HCT116 (cell line): ENCODE measurements around the gene CS. TPM values are rescaled to one million over a fixed set of nuclear protein-coding genes. Genes with fewer than 3 reads are reported as not detected.

Experiments
- ATAC-seq: fragments of 200-7000 bp; cut with Tn5 transposase; 2 replicates; pipeline ENCODE4 v1.9.1; 2020; ENCODE audit warnings: mild to moderate bottlenecking, moderate library complexity
- BruUV-seq: library from RNA; stranded (reverse); fragments of 400-500 nt; replicated peaks from 2 replicates; lab custom pipeline; 2021; lab: Mats Ljungman, UMichigan
- CTCF ChIA-PET: fragments of 300-600 bp; sonication (Branson Sonifier 250); formaldehyde crosslinking; loops from one replicate; lab custom pipeline; 2021; ENCODE audit warnings: antibody characterized with exemption; lab: Charles Lee
- POLR2A ChIA-PET: fragments of 300-600, 350-600 bp; sonication (Branson Sonifier 250); formaldehyde crosslinking; loops from one replicate; lab custom pipeline; 2021; ENCODE audit warnings: antibody characterized with exemption; lab: Charles Lee
- RAD21 ChIA-PET, 2 experiments: fragments of 300-600 bp; sonication (Branson Sonifier 250); formaldehyde crosslinking; loops; one replicate each; lab custom pipeline; 2023; ENCODE audit warnings: low total read pairs in 2 of 2; ENCODE audit not compliant: uncharacterized antibody in 2 of 2, unreplicated experiment in 2 of 2, low non-redundant PET in 1 of 2; lab: Charles Lee
- DNase-seq: peaks from one replicate; pipeline ENCODE4 v3.0.0-alpha.2; 2010; ENCODE audit warnings: low read depth, low spot score
- H2AFZ ChIP-seq: fragments of 200-600 bp; shearing (Covaris generic), sonication (generic); 2 replicates; pipeline ENCODE4 v1.6.1; 2017; ENCODE audit warnings: low read depth, mixed run types, mixed read lengths, antibody characterized with exemption, low read length; ENCODE audit not compliant: poor library complexity, severe bottlenecking
- H3K27ac ChIP-seq: 2 replicates; pipeline ENCODE4 v1.5.1; 2012; ENCODE audit warnings: low read depth, low read length
- H3K27me3 ChIP-seq: fragments of 200-600 bp; sonication (generic); 2 replicates; pipeline ENCODE4 v1.6.1; 2016; ENCODE audit warnings: mixed run types, low read length, mixed read lengths; ENCODE audit not compliant: insufficient read depth
- H3K36me3 ChIP-seq, 2 experiments: fragments of 200-500 bp in 1 of 2; fragments of 200-600 bp in 1 of 2; sonication (Bioruptor generic) in 1 of 2; sonication (generic) in 1 of 2; 2 replicates each; pipeline versions ENCODE4 v1.5.1 to v1.6.1; 2014 to 2016; ENCODE audit warnings: low read length in 2 of 2, inconsistent platforms in 1 of 2, mixed read lengths in 1 of 2, mixed run types in 1 of 2; ENCODE audit not compliant: insufficient read depth in 2 of 2, control insufficient read depth in 1 of 2
- H3K4me1 ChIP-seq, 2 experiments: fragments of 200-600 bp in 1 of 2; sonication (generic) in 1 of 2; 2 replicates each; pipeline versions ENCODE4 v1.5.1 to v1.6.1; 2012 to 2017; ENCODE audit warnings: low read length in 2 of 2, inconsistent platforms in 1 of 2, mild to moderate bottlenecking in 1 of 2, mixed read lengths in 1 of 2, mixed run types in 1 of 2, moderate library complexity in 1 of 2; ENCODE audit not compliant: insufficient read depth in 2 of 2, control insufficient read depth in 1 of 2
- H3K4me2 ChIP-seq: fragments of 200-600 bp; sonication (generic); 2 replicates; pipeline ENCODE4 v1.6.1; 2017; ENCODE audit warnings: mixed run types, low read length, mixed read lengths
- H3K4me3 ChIP-seq, 2 experiments: fragments of 200-600 bp in 1 of 2; sonication (generic) in 1 of 2; replicated peaks in 1 of 2; 2 replicates each; pipeline ENCODE4 v1.5.1; 2011 to 2016; ENCODE audit warnings: low read length in 2 of 2, control low read depth in 1 of 2, low read depth in 1 of 2, mild to moderate bottlenecking in 1 of 2, mixed read lengths in 1 of 2, mixed run types in 1 of 2
- H3K79me2 ChIP-seq: fragments of 200-600 bp; sonication (generic); 2 replicates; pipeline ENCODE4 v1.6.1; 2017; ENCODE audit warnings: mild to moderate bottlenecking, mixed run types, low read length, moderate library complexity, mixed read lengths; ENCODE audit not compliant: insufficient read depth
- H3K9ac ChIP-seq: fragments of 200-600 bp; sonication (generic); 2 replicates; pipeline ENCODE4 v1.6.1; 2016; ENCODE audit warnings: low read length, mixed read lengths
- H3K9me2 ChIP-seq: fragments of 200-600 bp; sonication (generic), shearing (Covaris generic); 2 replicates; pipeline ENCODE4 v1.6.1; 2017; ENCODE audit warnings: mixed run types, mild to moderate bottlenecking, moderate library complexity; ENCODE audit not compliant: insufficient read depth
- H3K9me3 ChIP-seq, 2 experiments: fragments of 200-500 bp in 1 of 2; fragments of 200-600 bp in 1 of 2; sonication (Bioruptor generic) in 1 of 2; sonication (generic) in 1 of 2; 2 replicates each; pipeline ENCODE4 v1.6.1; 2014 to 2017; ENCODE audit warnings: low read length in 2 of 2, mixed read lengths in 2 of 2, inconsistent platforms in 1 of 2, low read depth in 1 of 2, mild to moderate bottlenecking in 1 of 2, mixed run types in 1 of 2, moderate library complexity in 1 of 2; ENCODE audit not compliant: control insufficient read depth in 1 of 2, insufficient read depth in 1 of 2
- H4K20me1 ChIP-seq: fragments of 200-600 bp; sonication (generic), shearing (Covaris generic); 2 replicates; pipeline ENCODE4 v1.6.1; 2017; ENCODE audit warnings: mixed run types, mild to moderate bottlenecking, moderate library complexity; ENCODE audit not compliant: insufficient read depth
- EZH2phosphoT487 ChIP-seq: fragments of 200-600 bp; IDR thresholded peaks from 2 replicates; pipeline ENCODE4 v1.6.1; 2018; ENCODE audit warnings: antibody characterized with exemption, borderline replicate concordance
- JUND ChIP-seq: IDR thresholded peaks from 2 replicates; pipeline ENCODE4 v1.6.1; 2012
- POLR2A ChIP-seq: IDR thresholded peaks from 2 replicates; pipeline ENCODE4 v1.7.0; 2011; ENCODE audit warnings: borderline replicate concordance; ENCODE audit not compliant: insufficient read depth, insufficient read length; ENCODE audit errors: extremely low read depth
- SIN3A ChIP-seq: IDR thresholded peaks from 2 replicates; pipeline ENCODE4 v1.6.1; 2012; ENCODE audit warnings: low read depth
- YY1 ChIP-seq: IDR thresholded peaks from 2 replicates; pipeline ENCODE4 v1.6.1; 2011; ENCODE audit warnings: low read length, low read depth, moderate library complexity, mild to moderate bottlenecking; ENCODE audit not compliant: insufficient replicate concordance; ENCODE audit errors: extremely low read depth
- intact Hi-C: fragments of 100-400 bp; cut with micrococcal nuclease; formaldehyde crosslinking; loops from 2 replicates; pipeline ENCODE4 v1.10.0; 2022
- total RNA-seq: library from RNA; stranded (reverse); gene quantifications from one replicate; pipeline ENCODE4 v1.2.1, GENCODE V29; 2021; ENCODE audit not compliant: unreplicated experiment
- TF ChIP-seq, protein P1 (sequence below): IDR thresholded peaks from 2 replicates; pipeline ENCODE4 v1.6.1; 2012
- TF ChIP-seq, protein P2 (sequence below): IDR thresholded peaks from 2 replicates; pipeline ENCODE4 v1.6.1; 2011; ENCODE audit warnings: mild to moderate bottlenecking, low read length, moderate library complexity; ENCODE audit not compliant: insufficient replicate concordance; ENCODE audit errors: extremely low read depth
- TF ChIP-seq, protein P3 (sequence below): IDR thresholded peaks from 2 replicates; pipeline ENCODE4 v1.6.1; 2012

The CS gene
- total RNA-seq, 1 experiment from 2014 or later = 270 TPM

DNA sequence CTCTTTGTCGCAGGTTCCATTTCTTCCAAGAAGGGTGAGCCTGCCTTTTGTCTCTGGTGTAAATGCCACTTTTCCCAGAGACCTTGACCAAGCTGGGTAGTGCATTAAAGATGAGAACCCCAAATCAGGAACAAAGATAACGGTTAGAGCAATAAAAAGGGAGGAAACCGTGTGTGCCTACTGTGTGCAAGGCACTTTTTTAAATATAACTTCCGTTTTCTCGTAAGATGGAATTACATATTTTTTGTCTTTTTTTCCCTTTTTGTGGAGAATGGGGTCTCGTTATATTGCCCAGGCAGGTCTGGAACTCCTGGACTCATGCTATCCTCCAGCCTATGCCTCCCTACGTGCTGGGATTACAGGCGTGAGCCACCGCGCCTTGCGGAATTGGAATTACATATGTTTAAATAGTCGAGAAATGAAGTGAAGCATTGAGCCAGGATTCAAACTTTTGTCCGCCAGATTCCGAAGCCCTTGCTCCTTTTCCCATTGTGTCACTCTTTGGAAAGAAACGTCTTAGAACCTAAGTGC lies 76.5 kb downstream of the CS start:
- Histone ChIP-seq H3K4me1 (peaks cover 8 to 35% of the 10 kb centered on the region in 2 experiments; a peak in 3 of 4 replicates), H3K36me3 (no peaks in the 10 kb centered on the region), H3K27me3 (no peaks in the 10 kb centered on the region), H3K4me2 (peak overlapping the region; percentile 94), H3K79me2 (peaks cover 15% of the 10 kb centered on the region), H3K4me3 (peak overlapping the region; percentile 35 to 91), H3K9me2 (no peaks in the 10 kb centered on the region), H3K27ac (peak overlapping the region; percentile 82), H4K20me1 (no peaks in the 10 kb centered on the region), H3K9me3 (no peaks in the 10 kb centered on the region), H2AFZ (peak overlapping the region; percentile 52), H3K9ac (peak overlapping the region; percentile 83)
- CTCF ChIA-PET = interaction anchor here (2.4 to 2.6 kb wide), 2 partner anchors 10 to 105 kb away, joined by 10 to 11 read pairs; partner anchors contain the start of gene ZC3H10
- RAD21 ChIA-PET = no interaction called here
- no TSS peak for BruUV-seq
- no peak for DNase-seq
- 0 out of 2 replicates have a peak, but pooled peaks have one; percentile 38 for TF ChIP-seq SIN3A
- peak; percentile 22 for TF ChIP-seq POLR2A
- no peak for TF ChIP-seq EZH2phosphoT487
- TF ChIP-seq, protein P1, sequence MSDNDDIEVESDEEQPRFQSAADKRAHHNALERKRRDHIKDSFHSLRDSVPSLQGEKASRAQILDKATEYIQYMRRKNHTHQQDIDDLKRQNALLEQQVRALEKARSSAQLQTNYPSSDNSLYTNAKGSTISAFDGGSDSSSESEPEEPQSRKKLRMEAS = no peak
- POLR2A ChIA-PET = interaction anchor here (1.2 kb wide), 1 partner anchor 34 kb away, joined by 3 read pairs; the partner anchor contains the start of gene SMARCC2
- peak; percentile 20 for ATAC-seq
- intact Hi-C loops = loop anchor here (1.0 to 5.0 kb wide), 3 partner anchors 17 to 104 kb away; partner anchors contain the start of gene ANKRD52

DNA sequence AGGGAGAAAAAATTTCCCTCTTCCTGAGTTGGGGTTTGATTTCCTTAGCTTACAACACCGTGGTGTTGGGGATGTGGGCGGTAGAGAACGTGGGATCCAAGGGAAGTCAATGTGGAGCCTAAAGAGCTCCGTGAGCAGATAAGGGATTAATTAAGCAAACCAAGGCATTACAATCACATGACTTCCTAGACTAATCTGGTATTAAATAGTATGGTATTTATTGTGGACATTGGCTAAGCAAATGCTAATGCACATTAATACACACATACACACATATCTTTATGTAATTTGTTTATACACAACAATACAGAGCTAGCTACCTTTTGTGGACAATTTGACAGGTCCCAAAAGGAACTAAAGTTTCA lies 77.6 kb downstream of the CS start:
- BruUV-seq = no TSS peak
- no peaks in the 10 kb centered on the region for H3K9me2 ChIP-seq
- RAD21 ChIA-PET = interaction anchor here in 1 of 2 experiments (0.9 kb wide), 1 partner anchor 16 kb away, joined by 5 read pairs; no protein-coding TSS in a partner anchor

More for the DNA sequence above, 77.6 kb downstream of the CS start:
- H2AFZ ChIP-seq = no peak overlapping the region
- H3K79me2 ChIP-seq = peaks cover 15% of the 10 kb centered on the region
- peak overlapping the region; percentile 91 to 92 for H3K4me3 ChIP-seq
- H3K9me3 ChIP-seq = no peaks in the 10 kb centered on the region
- no peak for ATAC-seq
- ChIA-PET POLR2A (interaction anchor here (0.7 to 2.5 kb wide), 11 partner anchors 11 to 178 kb away, joined by 3 to 13 read pairs (median 4); partner anchors contain the start of genes ANKRD52, PA2G4, SMARCC2 and ZC3H10), CTCF (interaction anchor here (0.8 to 2.6 kb wide), 7 partner anchors 11 to 242 kb away, joined by 3 to 16 read pairs (median 10); partner anchors contain the start of genes SMARCC2 and ZC3H10)
- H3K4me1 ChIP-seq = peaks cover 8 to 35% of the 10 kb centered on the region in 2 experiments; a peak in 3 of 4 replicates
- H3K36me3 ChIP-seq = no peaks in the 10 kb centered on the region
- H3K4me2 ChIP-seq = peak overlapping the region; percentile 94
- H4K20me1 ChIP-seq = no peaks in the 10 kb centered on the region
- peak overlapping the region; percentile 82 for H3K27ac ChIP-seq
- intact Hi-C loops = loop anchor here (5.0 kb wide), 1 partner anchor 35 kb away; the partner anchor contains the start of gene ANKRD52
- DNase-seq = no peak
- H3K9ac ChIP-seq = peak overlapping the region; percentile 83
- TF ChIP-seq, protein P1 = no peak
- TF ChIP-seq SIN3A (peak; percentile 14; the same call in 1 of the 2 replicates), YY1 (no peak), POLR2A (peak; percentile 13), JUND (no peak)
- TF ChIP-seq, protein P2, sequence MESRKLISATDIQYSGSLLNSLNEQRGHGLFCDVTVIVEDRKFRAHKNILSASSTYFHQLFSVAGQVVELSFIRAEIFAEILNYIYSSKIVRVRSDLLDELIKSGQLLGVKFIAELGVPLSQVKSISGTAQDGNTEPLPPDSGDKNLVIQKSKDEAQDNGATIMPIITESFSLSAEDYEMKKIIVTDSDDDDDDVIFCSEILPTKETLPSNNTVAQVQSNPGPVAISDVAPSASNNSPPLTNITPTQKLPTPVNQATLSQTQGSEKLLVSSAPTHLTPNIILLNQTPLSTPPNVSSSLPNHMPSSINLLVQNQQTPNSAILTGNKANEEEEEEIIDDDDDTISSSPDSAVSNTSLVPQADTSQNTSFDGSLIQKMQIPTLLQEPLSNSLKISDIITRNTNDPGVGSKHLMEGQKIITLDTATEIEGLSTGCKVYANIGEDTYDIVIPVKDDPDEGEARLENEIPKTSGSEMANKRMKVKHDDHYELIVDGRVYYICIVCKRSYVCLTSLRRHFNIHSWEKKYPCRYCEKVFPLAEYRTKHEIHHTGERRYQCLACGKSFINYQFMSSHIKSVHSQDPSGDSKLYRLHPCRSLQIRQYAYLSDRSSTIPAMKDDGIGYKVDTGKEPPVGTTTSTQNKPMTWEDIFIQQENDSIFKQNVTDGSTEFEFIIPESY = no peak
- TF ChIP-seq, protein P3, sequence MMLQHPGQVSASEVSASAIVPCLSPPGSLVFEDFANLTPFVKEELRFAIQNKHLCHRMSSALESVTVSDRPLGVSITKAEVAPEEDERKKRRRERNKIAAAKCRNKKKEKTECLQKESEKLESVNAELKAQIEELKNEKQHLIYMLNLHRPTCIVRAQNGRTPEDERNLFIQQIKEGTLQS = no peak
- TF ChIP-seq, all 23 proteins: peak for 2
- no peaks in the 10 kb centered on the region for H3K27me3 ChIP-seq
